Measurements from ENCODE around the gene KHDC4.
A peak's percentile ranks its signal among the peaks of the same experiment; 100 is the strongest.

The KHDC4 gene

GRCh38 chr1:155934097-155934935 is at the start of gene KHDC4:
TSS of gene KHDC4 (minus strand) at chr1:155934413. CDS start at chr1:155934373, 40 bp downstream.
- DNase-seq (ENCODE audit: low spot score) = peak; percentile 97

GRCh38 chr1:155983191-155984024 is 49.2 kb upstream of the KHDC4 start:
- peak; percentile 67 for DNase-seq (ENCODE audit: low spot score)

- DNase-seq (ENCODE audit: low spot score) = no peak
These were observed 47.9 kb upstream of the KHDC4 start for GRCh38 chr1:155982106-155982505.

GRCh38 chr1:155981266-155982088 is 47.3 kb upstream of the KHDC4 start:
- peak; percentile 82 for DNase-seq (ENCODE audit: low spot score)

GRCh38 chr1:155979597-155980343 is 45.6 kb upstream of the KHDC4 start:
- peak; percentile 90 for DNase-seq (ENCODE audit: low spot score)

GRCh38 chr1:155978973-155979429 is 44.8 kb upstream of the KHDC4 start:
- peak; percentile 72 for DNase-seq (ENCODE audit: low spot score)

GRCh38 chr1:155978325-155978972 is 44.2 kb upstream of the KHDC4 start, which contains the start of gene ARHGEF2:
TSS of gene ARHGEF2 (minus strand) at chr1:155978547. CDS start at chr1:155978427, 120 bp downstream.
- DNase-seq (ENCODE audit: low spot score) = peak; percentile 77

GRCh38 chr1:155977690-155978324 is 43.6 kb upstream of the KHDC4 start:
- peak; percentile 41 for DNase-seq (ENCODE audit: low spot score)

GRCh38 chr1:155976913-155977689 is 42.9 kb upstream of the KHDC4 start:
- DNase-seq (ENCODE audit: low spot score) = peak; percentile 89

GRCh38 chr1:155976062-155976912 is 42.1 kb upstream of the KHDC4 start:
- peak; percentile 73 for DNase-seq (ENCODE audit: low spot score)

GRCh38 chr1:155975375-155976061 is 41.3 kb upstream of the KHDC4 start:
- DNase-seq (ENCODE audit: low spot score) = peak; percentile 31

GRCh38 chr1:155974208-155975115 is 40.2 kb upstream of the KHDC4 start:
- DNase-seq (ENCODE audit: low spot score) = no peak

- no peak for DNase-seq (ENCODE audit: low spot score)
These were observed 39.5 kb upstream of the KHDC4 start for GRCh38 chr1:155973723-155974122.

- DNase-seq (ENCODE audit: low spot score) = no peak
These were observed 37.9 kb upstream of the KHDC4 start for GRCh38 chr1:155971910-155972809.

- DNase-seq (ENCODE audit: low spot score) = no peak
These were observed 36.4 kb upstream of the KHDC4 start for GRCh38 chr1:155970531-155971167.

All from hematopoietic multipotent progenitor cell treated with erythropoietin and hydrocortisone succinate and interleukin-3 and kit ligand, for 17 days (in vitro differentiated cells).